ENCODE measurements around the gene GMCL2. TPM values are rescaled to one million over a fixed set of nuclear protein-coding genes. Genes with fewer than 3 reads are reported as not detected.

Gene GMCL2
- total and polyA plus RNA-seq, 9 of the 15 experiments (the other 6 are each of a cell fraction or from before 2014, with no cell fraction given), result 0.04 TPM; not detected in 8

- no peak for TF ChIP-seq KDM2B (CRISPR knock-in tag; IDR thresholded peaks at IDR 0.05)
- no peak for TF ChIP-seq NFYB (IDR thresholded peaks at IDR 0.05; ENCODE audit: extremely low read depth, insufficient read length)
- TF ChIP-seq ATF7 (IDR thresholded peaks at IDR 0.05), result no peak
- no peak for TF ChIP-seq ZNF431 (CRISPR knock-in tag; IDR thresholded peaks at IDR 0.05)
- TF ChIP-seq MYBL2 (IDR thresholded peaks at IDR 0.05; ENCODE audit: low read depth), result no peak
- TF ChIP-seq MYBL2 (CRISPR knock-in tag; IDR thresholded peaks at IDR 0.05; ENCODE audit: borderline replicate concordance), result no peak
- no peak for TF ChIP-seq ZNF586 (CRISPR knock-in tag; conservative IDR thresholded peaks at IDR 0.05)
- peak in 1 of 2 experiments; percentile 64; a peak in 1 of 4 replicates for TF ChIP-seq TEAD1 (CRISPR knock-in tag; IDR thresholded peaks at IDR 0.05)
- TF ChIP-seq ARID2 (IDR thresholded peaks at IDR 0.05), result no peak
- TF ChIP-seq NKRF (IDR thresholded peaks at IDR 0.05; ENCODE audit: borderline replicate concordance), result no peak
- no peak for TF ChIP-seq ZNF175 (CRISPR knock-in tag; IDR thresholded peaks at IDR 0.05; ENCODE audit: low read depth)
- no peak for TF ChIP-seq MAZ (CRISPR knock-in tag; conservative IDR thresholded peaks at IDR 0.05 in 1 of 2, IDR thresholded peaks at IDR 0.05 in 1 of 2)
- TF ChIP-seq, protein P1, sequence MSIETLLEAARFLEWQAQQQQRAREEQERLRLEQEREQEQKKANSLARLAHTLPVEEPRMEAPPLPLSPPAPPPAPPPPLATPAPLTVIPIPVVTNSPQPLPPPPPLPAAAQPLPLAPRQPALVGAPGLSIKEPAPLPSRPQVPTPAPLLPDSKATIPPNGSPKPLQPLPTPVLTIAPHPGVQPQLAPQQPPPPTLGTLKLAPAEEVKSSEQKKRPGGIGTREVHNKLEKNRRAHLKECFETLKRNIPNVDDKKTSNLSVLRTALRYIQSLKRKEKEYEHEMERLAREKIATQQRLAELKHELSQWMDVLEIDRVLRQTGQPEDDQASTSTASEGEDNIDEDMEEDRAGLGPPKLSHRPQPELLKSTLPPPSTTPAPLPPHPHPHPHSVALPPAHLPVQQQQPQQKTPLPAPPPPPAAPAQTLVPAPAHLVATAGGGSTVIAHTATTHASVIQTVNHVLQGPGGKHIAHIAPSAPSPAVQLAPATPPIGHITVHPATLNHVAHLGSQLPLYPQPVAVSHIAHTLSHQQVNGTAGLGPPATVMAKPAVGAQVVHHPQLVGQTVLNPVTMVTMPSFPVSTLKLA (conservative IDR thresholded peaks at IDR 0.05), result no peak; a peak in 1 of 4 replicates
- TF ChIP-seq, protein P2, sequence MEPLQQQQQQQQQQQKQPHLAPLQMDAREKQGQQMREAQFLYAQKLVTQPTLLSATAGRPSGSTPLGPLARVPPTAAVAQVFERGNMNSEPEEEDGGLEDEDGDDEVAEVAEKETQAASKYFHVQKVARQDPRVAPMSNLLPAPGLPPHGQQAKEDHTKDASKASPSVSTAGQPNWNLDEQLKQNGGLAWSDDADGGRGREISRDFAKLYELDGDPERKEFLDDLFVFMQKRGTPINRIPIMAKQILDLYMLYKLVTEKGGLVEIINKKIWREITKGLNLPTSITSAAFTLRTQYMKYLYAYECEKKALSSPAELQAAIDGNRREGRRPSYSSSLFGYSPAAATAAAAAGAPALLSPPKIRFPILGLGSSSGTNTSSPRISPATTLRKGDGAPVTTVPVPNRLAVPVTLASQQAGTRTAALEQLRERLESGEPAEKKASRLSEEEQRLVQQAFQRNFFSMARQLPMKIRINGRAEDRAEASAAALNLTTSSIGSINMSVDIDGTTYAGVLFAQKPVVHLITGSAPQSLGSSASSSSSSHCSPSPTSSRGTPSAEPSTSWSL (CRISPR knock-in tag; IDR thresholded peaks at IDR 0.05; ENCODE audit: borderline replicate concordance), result no peak
- TF ChIP-seq ZNF23 (CRISPR knock-in tag; IDR thresholded peaks at IDR 0.05), result no peak
- TF ChIP-seq U2AF2 (optimal IDR thresholded peaks at IDR 0.05; ENCODE audit: low read depth, low read length), result no peak
- TF ChIP-seq HMG20A (CRISPR knock-in tag; conservative IDR thresholded peaks at IDR 0.05), result no peak
- TF ChIP-seq CBX5 (IDR thresholded peaks at IDR 0.05; ENCODE audit: borderline replicate concordance, low read depth), result no peak
- no peak for TF ChIP-seq TEAD2 (tag; IDR thresholded peaks at IDR 0.05)
- TF ChIP-seq SMAD3 (CRISPR knock-in tag; conservative IDR thresholded peaks at IDR 0.05), result no peak
- TF ChIP-seq, protein P3, sequence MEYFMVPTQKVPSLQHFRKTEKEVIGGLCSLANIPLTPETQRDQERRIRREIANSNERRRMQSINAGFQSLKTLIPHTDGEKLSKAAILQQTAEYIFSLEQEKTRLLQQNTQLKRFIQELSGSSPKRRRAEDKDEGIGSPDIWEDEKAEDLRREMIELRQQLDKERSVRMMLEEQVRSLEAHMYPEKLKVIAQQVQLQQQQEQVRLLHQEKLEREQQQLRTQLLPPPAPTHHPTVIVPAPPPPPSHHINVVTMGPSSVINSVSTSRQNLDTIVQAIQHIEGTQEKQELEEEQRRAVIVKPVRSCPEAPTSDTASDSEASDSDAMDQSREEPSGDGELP (CRISPR knock-in tag; IDR thresholded peaks at IDR 0.05; ENCODE audit: borderline replicate concordance), result no peak
- TF ChIP-seq SMC3 (conservative IDR thresholded peaks at IDR 0.05; ENCODE audit: insufficient read depth, low read depth, low read length), result no peak
- no peak for TF ChIP-seq DNMT1 (IDR thresholded peaks at IDR 0.05)
Measured at GRCh38 chr5:178182158-178182876, 4.9 kb downstream of the GMCL2 start (continued).

All from K562 (cell line).